ENCODE measurements around the gene LSP1. TPM values are rescaled to one million over a fixed set of nuclear protein-coding genes. Genes with fewer than 3 reads are reported as not detected.

The LSP1 gene
- total RNA-seq, 2 experiments from 2014 or later, result 232 to 303 TPM

GRCh38 chr11:1931341-1932104 lies 78.6 kb downstream of the LSP1 start:
- no peaks in the 10 kb centered on the region for H4K20me1 ChIP-seq (ENCODE audit: insufficient read depth, low read length)
- intact Hi-C loops (cut with micrococcal nuclease; ENCODE audit: unreplicated experiment), result no loop called here
- no peak for TF ChIP-seq CTCF (conservative IDR thresholded peaks at IDR 0.05; ENCODE audit: low read length)
- TF ChIP-seq EZH2phosphoT487 (IDR thresholded peaks at IDR 0.05; ENCODE audit: borderline replicate concordance, low read depth, low read length), result no peak
- POLR2A ChIA-PET, result interaction anchor here (0.6 kb wide), 1 partner anchor 437 kb away, joined by 3 read pairs; no protein-coding TSS in a partner anchor
- no TSS peak for BruUV-seq (replicated peaks)
- H3K27ac ChIP-seq (ENCODE audit: low read depth, low read length, poor library complexity, severe bottlenecking), result no peak overlapping the region
- no peak overlapping the region for H3K4me3 ChIP-seq (ENCODE audit: low read depth, low read length, poor library complexity, severe bottlenecking)
- H3K4me2 ChIP-seq (ENCODE audit: low read length), result no peak overlapping the region
- no peaks in the 10 kb centered on the region for H3K79me2 ChIP-seq (ENCODE audit: insufficient read depth, low read depth, low read length)
- DNase-seq (ENCODE audit: low spot score), result no peak
- H3K36me3 ChIP-seq (ENCODE audit: insufficient read depth, low read length), result no peaks in the 10 kb centered on the region
- CTCF ChIA-PET (ENCODE audit: unreplicated experiment), result interaction anchor here (1.1 kb wide), 1 partner anchor 49 kb away, joined by 3 read pairs; no protein-coding TSS in a partner anchor
- no peaks in the 10 kb centered on the region for H3K9me3 ChIP-seq (ENCODE audit: low read length)
- H2AFZ ChIP-seq (ENCODE audit: low read length), result no peak overlapping the region
- no peaks in the 10 kb centered on the region for H3K4me1 ChIP-seq (ENCODE audit: insufficient read depth, low read length, poor library complexity, severe bottlenecking)
- no peaks in the 10 kb centered on the region for H3K9me2 ChIP-seq (ENCODE audit: insufficient read depth, low read length)

GRCh38 chr11:1932105-1932480 lies 79.2 kb downstream of the LSP1 start:
- CTCF ChIA-PET (ENCODE audit: unreplicated experiment), result interaction anchor here (1.1 kb wide), 1 partner anchor 50 kb away, joined by 3 read pairs; no protein-coding TSS in a partner anchor
- H4K20me1 ChIP-seq (ENCODE audit: insufficient read depth, low read length), result no peaks in the 10 kb centered on the region
- POLR2A ChIA-PET, result no interaction called here
- BruUV-seq (replicated peaks), result no TSS peak
- no peak for TF ChIP-seq CTCF (conservative IDR thresholded peaks at IDR 0.05; ENCODE audit: low read length)
- no peak for TF ChIP-seq EZH2phosphoT487 (IDR thresholded peaks at IDR 0.05; ENCODE audit: borderline replicate concordance, low read depth, low read length)
- H3K79me2 ChIP-seq (ENCODE audit: insufficient read depth, low read depth, low read length), result no peaks in the 10 kb centered on the region
- no peak for DNase-seq (ENCODE audit: low spot score)
- H3K27ac ChIP-seq (ENCODE audit: low read depth, low read length, poor library complexity, severe bottlenecking), result no peak overlapping the region
- no peak overlapping the region for H3K4me3 ChIP-seq (ENCODE audit: low read depth, low read length, poor library complexity, severe bottlenecking)
- H2AFZ ChIP-seq (ENCODE audit: low read length), result no peak overlapping the region
- intact Hi-C loops (cut with micrococcal nuclease; ENCODE audit: unreplicated experiment), result no loop called here
- H3K36me3 ChIP-seq (ENCODE audit: insufficient read depth, low read length), result no peaks in the 10 kb centered on the region
- no peaks in the 10 kb centered on the region for H3K9me2 ChIP-seq (ENCODE audit: insufficient read depth, low read length)
- no peaks in the 10 kb centered on the region for H3K9me3 ChIP-seq (ENCODE audit: low read length)
- no peak overlapping the region for H3K4me2 ChIP-seq (ENCODE audit: low read length)
- no peaks in the 10 kb centered on the region for H3K4me1 ChIP-seq (ENCODE audit: insufficient read depth, low read length, poor library complexity, severe bottlenecking)

GRCh38 chr11:1932681-1933080 lies 79.8 kb downstream of the LSP1 start:
- H4K20me1 ChIP-seq (ENCODE audit: insufficient read depth, low read length), result no peaks in the 10 kb centered on the region
- H3K79me2 ChIP-seq (ENCODE audit: insufficient read depth, low read depth, low read length), result no peaks in the 10 kb centered on the region
- H3K9me3 ChIP-seq (ENCODE audit: low read length), result no peaks in the 10 kb centered on the region
- BruUV-seq (replicated peaks), result no TSS peak
- intact Hi-C loops (cut with micrococcal nuclease; ENCODE audit: unreplicated experiment), result no loop called here
- no peaks in the 10 kb centered on the region for H3K4me1 ChIP-seq (ENCODE audit: insufficient read depth, low read length, poor library complexity, severe bottlenecking)
- H2AFZ ChIP-seq (ENCODE audit: low read length), result no peak overlapping the region
- no peaks in the 10 kb centered on the region for H3K36me3 ChIP-seq (ENCODE audit: insufficient read depth, low read length)
- DNase-seq (ENCODE audit: low spot score), result no peak
- TF ChIP-seq EZH2phosphoT487 (IDR thresholded peaks at IDR 0.05; ENCODE audit: borderline replicate concordance, low read depth, low read length), result no peak
- no peak for TF ChIP-seq CTCF (conservative IDR thresholded peaks at IDR 0.05; ENCODE audit: low read length)
- no peak overlapping the region for H3K27ac ChIP-seq (ENCODE audit: low read depth, low read length, poor library complexity, severe bottlenecking)
- no peaks in the 10 kb centered on the region for H3K9me2 ChIP-seq (ENCODE audit: insufficient read depth, low read length)
- ChIA-PET CTCF (ENCODE audit: unreplicated experiment) (interaction anchor here (1.1 kb wide), 1 partner anchor 51 kb away, joined by 3 read pairs; no protein-coding TSS in a partner anchor), POLR2A (no interaction called here)
- H3K4me2 ChIP-seq (ENCODE audit: low read length), result no peak overlapping the region
- no peak overlapping the region for H3K4me3 ChIP-seq (ENCODE audit: low read depth, low read length, poor library complexity, severe bottlenecking)
